ENCODE measurements around the gene AGA. TPM values are rescaled to one million over a fixed set of nuclear protein-coding genes. Genes with fewer than 3 reads are reported as not detected.

AGA gene
- polyA plus RNA-seq, 1 of the 3 experiments (the other 2 are of a cell fraction): 36.8 TPM

DNA sequence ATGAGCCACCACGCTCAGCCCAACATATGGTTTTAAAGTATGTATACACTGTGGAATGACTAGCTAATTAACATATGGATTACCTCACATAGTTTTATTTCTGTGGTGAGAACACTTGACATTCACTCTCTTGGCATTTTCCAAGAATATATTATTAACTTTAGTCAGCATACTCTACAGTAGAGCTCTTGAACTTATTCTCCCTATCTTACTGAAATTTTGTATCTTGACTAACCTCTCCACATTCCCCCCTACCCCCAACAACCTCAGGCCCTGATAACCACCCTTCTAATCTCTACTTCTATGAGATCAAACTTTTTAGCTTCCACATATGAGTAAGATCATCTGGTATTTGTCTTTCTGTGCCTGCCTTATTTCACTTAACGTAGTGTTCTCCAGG lies 38.6 kb upstream of the AGA start:
- no peaks in the 10 kb centered on the region for H3K36me3 ChIP-seq (replicated peaks in 1 of 2; ENCODE audit: control insufficient read depth in 1 of 2, insufficient read depth in 2 of 2, low read length in 1 of 2)
- no peak overlapping the region for H3K4me2 ChIP-seq
- peaks cover 6% of the 10 kb centered on the region for H3F3A ChIP-seq (replicated peaks; ENCODE audit: insufficient read depth)
- TF ChIP-seq GATA2 (CRISPR knock-in tag; IDR thresholded peaks at IDR 0.05) (no peak), JUND (IDR thresholded peaks at IDR 0.05) (no peak), TCF12 (IDR thresholded peaks at IDR 0.05) (peak; percentile 57; the same call in 1 of the 2 replicates), FOXJ3 (CRISPR knock-in tag; IDR thresholded peaks at IDR 0.05) (no peak), FOSL2 (IDR thresholded peaks at IDR 0.05; ENCODE audit: borderline replicate concordance, low read depth) (0 out of 2 replicates have a peak, but pooled peaks have one; percentile 10), RCOR1 (IDR thresholded peaks at IDR 0.05; ENCODE audit: low read length) (no peak), RFX5 (IDR thresholded peaks at IDR 0.05; ENCODE audit: low read length) (no peak), PBX3 (IDR thresholded peaks at IDR 0.05) (peak; percentile 15; the same call in 1 of the 2 replicates), MEF2A (IDR thresholded peaks at IDR 0.05; ENCODE audit: borderline replicate concordance, low read depth) (no peak)
- TF ChIP-seq, protein P1, sequence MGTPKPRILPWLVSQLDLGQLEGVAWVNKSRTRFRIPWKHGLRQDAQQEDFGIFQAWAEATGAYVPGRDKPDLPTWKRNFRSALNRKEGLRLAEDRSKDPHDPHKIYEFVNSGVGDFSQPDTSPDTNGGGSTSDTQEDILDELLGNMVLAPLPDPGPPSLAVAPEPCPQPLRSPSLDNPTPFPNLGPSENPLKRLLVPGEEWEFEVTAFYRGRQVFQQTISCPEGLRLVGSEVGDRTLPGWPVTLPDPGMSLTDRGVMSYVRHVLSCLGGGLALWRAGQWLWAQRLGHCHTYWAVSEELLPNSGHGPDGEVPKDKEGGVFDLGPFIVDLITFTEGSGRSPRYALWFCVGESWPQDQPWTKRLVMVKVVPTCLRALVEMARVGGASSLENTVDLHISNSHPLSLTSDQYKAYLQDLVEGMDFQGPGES (IDR thresholded peaks at IDR 0.05; ENCODE audit: low read depth, low read length): no peak
- POLR2A ChIA-PET: no interaction called here
- H4K20me1 ChIP-seq (ENCODE audit: insufficient read depth): no peaks in the 10 kb centered on the region
- no peaks in the 10 kb centered on the region for H3K9me2 ChIP-seq
- H3K27me3 ChIP-seq (ENCODE audit: insufficient read depth): no peaks in the 10 kb centered on the region
- H3K27ac ChIP-seq (ENCODE audit: low read depth in 2 of 2, low read length in 1 of 2): 0 out of 4 replicates have a peak overlapping the region, but pooled peaks of 1 of the 2 experiments have one; percentile 9
- CTCF ChIA-PET: no interaction called here
- H3K9me3 ChIP-seq: no peaks in the 10 kb centered on the region
- no peak for DNase-seq
- H2AFZ ChIP-seq (ENCODE audit: low read depth): no peak overlapping the region
- H3K79me2 ChIP-seq (ENCODE audit: insufficient read depth): no peaks in the 10 kb centered on the region
- 72% methylated on average over 2 of the region's 2 CpGs for WGBS (ENCODE audit: low lambda C conversion rate)
- H3K9ac ChIP-seq: no peak overlapping the region
- peaks cover 0 to 27% of the 10 kb centered on the region in 2 experiments; a peak in 2 of 4 replicates for H3K4me1 ChIP-seq (ENCODE audit: control insufficient read depth in 1 of 2, insufficient read depth in 2 of 2, low read depth in 1 of 2, low read length in 1 of 2)
- H3K4me3 ChIP-seq (ENCODE audit: low read depth in 2 of 2, low read length in 1 of 2): no peak overlapping the region

DNA sequence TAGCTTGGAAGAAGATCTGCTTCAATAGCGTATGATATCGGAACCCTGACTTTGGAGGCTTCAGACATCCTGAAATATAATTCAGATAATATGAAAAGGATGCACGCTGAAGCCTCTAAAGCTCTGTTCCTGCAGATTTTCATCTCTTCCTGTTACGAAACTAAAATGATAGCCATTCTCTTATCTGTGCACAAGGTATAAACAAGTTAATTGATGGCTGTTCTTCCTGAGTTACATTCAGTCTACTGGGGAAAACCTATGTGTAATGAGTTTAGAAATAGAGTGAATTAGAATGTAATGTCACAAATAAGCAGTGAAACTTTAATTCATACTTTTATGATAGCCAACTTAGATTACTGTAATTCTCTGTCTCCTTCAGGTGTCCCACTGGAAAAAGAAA lies 36.8 kb upstream of the AGA start:
- H2AFZ ChIP-seq (ENCODE audit: low read depth): no peak overlapping the region
- TF ChIP-seq NFIC (IDR thresholded peaks at IDR 0.05; ENCODE audit: borderline replicate concordance): no peak
- 0 out of 2 replicates have a peak, but pooled peaks have one; percentile 8 for TF ChIP-seq GATA2 (CRISPR knock-in tag; IDR thresholded peaks at IDR 0.05)
- ChIA-PET CTCF (interaction anchor here (0.8 to 1.4 kb wide), 4 partner anchors 15 to 1094 kb away, joined by 3 to 5 read pairs (median 3); no protein-coding TSS in a partner anchor), POLR2A (no interaction called here)
- no peaks in the 10 kb centered on the region for H3K9me3 ChIP-seq
- H3K79me2 ChIP-seq (ENCODE audit: insufficient read depth): no peaks in the 10 kb centered on the region
- no peak overlapping the region for H3K4me3 ChIP-seq (ENCODE audit: low read depth in 2 of 2, low read length in 1 of 2)
- WGBS (ENCODE audit: low lambda C conversion rate): 53% methylated on average over 4 of the region's 4 CpGs
- peaks cover 3% of the 10 kb centered on the region for H3F3A ChIP-seq (replicated peaks; ENCODE audit: insufficient read depth)
- H3K4me2 ChIP-seq: no peak overlapping the region
- no peak for DNase-seq
- H3K4me1 ChIP-seq (ENCODE audit: control insufficient read depth in 1 of 2, insufficient read depth in 2 of 2, low read depth in 1 of 2, low read length in 1 of 2): peaks cover 0 to 15% of the 10 kb centered on the region in 2 experiments; a peak in 2 of 4 replicates
- no peaks in the 10 kb centered on the region for H3K27me3 ChIP-seq (ENCODE audit: insufficient read depth)
- no peaks in the 10 kb centered on the region for H4K20me1 ChIP-seq (ENCODE audit: insufficient read depth)
- H3K27ac ChIP-seq (ENCODE audit: low read depth in 2 of 2, low read length in 1 of 2): no peak overlapping the region; a peak in 1 of 4 replicates
- H3K9ac ChIP-seq: no peak overlapping the region
- H3K36me3 ChIP-seq (replicated peaks in 1 of 2; ENCODE audit: control insufficient read depth in 1 of 2, insufficient read depth in 2 of 2, low read length in 1 of 2): no peaks in the 10 kb centered on the region
- no peaks in the 10 kb centered on the region for H3K9me2 ChIP-seq

Data from SK-N-SH (cell line).